ENCODE measurements around the gene KLHDC3. TPM values are rescaled to one million over a fixed set of nuclear protein-coding genes. Genes with fewer than 3 reads are reported as not detected.

The KLHDC3 gene, protein sequence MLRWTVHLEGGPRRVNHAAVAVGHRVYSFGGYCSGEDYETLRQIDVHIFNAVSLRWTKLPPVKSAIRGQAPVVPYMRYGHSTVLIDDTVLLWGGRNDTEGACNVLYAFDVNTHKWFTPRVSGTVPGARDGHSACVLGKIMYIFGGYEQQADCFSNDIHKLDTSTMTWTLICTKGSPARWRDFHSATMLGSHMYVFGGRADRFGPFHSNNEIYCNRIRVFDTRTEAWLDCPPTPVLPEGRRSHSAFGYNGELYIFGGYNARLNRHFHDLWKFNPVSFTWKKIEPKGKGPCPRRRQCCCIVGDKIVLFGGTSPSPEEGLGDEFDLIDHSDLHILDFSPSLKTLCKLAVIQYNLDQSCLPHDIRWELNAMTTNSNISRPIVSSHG
- 58.9 and 59.6 TPM in 2 replicates for total RNA-seq

GRCh38 chr6:43013843-43014433, at the start of gene KLHDC3, which contains the start of gene MEA1:
Gene KLHDC3 (plus strand): TSS chr6:43014249. CDS start chr6:43017193, 2,944 bp downstream.
Gene MEA1 (minus strand): TSS chr6:43013946. CDS start chr6:43013813, 133 bp downstream.

DNA sequence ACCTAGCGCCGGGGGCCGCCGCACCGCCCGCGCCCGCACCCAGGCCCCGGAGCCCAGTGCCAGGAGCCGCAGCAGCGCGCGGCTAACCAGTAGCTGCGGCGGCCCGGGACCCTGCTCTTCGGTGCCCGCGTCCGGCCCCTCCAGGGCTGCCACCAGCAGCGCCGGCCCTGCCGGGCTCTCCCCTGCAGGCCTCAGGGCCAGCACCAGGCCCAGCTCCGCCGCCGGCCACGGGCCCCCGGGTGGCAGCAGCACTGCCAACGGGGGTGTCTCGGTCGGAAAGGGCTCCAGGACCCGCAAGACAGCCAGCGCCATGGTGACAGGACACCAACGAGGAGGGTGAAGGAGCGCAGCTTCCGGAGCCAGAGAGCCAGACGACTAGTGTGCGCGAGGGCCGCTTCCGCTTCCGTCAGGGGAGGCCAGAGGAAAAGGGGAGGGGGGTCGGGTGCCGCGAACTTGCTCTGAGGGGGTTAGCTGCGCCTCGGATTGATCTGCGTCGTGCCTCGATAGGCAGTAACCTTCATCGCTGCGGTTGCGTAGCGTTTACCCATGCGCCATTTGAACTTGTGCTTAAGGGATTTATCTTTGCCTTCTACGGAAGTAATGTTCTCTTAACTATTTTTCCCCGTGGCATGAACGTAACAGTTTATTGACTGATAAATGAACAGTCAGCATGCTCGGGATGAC, 35.1 kb upstream of the KLHDC3 start, which contains the start of gene PEX6:
TSS of gene PEX6 (minus strand) at position 343 of the 684 bp plus-strand sequence. CDS start at position 312, 31 bp downstream.

GRCh38 chr6:42984001-42984923, 29.8 kb upstream of the KLHDC3 start, which contains the start of gene PPP2R5D:
Gene PPP2R5D (plus strand): TSS chr6:42984570. CDS start chr6:42984678, 108 bp downstream.

GRCh38 chr6:43021270-43022047, 7.4 kb downstream of the KLHDC3 start, which contains the start of gene RRP36:
Gene RRP36 (plus strand): TSS chr6:43021623. CDS start chr6:43021655, 32 bp downstream.

DNA sequence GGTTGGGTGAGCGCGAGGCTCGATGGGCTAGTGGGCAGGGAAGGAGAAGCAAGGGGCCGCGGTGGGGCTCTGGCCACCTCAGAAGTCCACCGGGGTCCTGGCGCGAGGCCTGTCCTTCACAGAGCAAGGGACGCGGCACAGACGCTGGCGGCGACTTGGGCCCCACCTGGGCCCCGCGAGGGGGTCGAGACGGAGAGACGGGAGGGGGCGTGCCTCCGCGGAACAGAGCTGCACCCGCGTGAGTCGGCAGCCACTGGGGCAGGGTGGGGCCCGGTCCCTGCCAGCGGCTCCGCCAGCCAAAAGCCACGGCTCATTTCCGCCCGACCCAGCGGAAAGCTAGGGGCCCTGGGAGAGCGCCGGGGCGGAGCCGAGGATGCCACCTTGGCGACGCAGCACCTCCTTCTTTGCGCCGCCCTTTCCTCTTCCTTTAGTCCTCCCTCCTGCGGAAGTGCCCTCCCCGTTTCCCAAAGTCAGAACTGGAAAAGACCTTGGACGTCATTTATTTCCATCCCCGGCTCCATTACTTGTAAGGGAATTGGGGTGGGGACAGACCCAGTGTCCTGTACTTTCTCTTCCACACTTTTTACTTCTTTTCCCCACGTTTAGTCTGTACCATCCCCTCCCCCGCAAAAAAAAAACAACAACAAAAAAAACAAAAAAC, 39.6 kb downstream of the KLHDC3 start, which contains the start of gene CUL7:
TSS of gene CUL7 (minus strand) at position 307 of the 661 bp plus-strand sequence. CDS start 1,063 bp downstream, outside the sequence.

DNA sequence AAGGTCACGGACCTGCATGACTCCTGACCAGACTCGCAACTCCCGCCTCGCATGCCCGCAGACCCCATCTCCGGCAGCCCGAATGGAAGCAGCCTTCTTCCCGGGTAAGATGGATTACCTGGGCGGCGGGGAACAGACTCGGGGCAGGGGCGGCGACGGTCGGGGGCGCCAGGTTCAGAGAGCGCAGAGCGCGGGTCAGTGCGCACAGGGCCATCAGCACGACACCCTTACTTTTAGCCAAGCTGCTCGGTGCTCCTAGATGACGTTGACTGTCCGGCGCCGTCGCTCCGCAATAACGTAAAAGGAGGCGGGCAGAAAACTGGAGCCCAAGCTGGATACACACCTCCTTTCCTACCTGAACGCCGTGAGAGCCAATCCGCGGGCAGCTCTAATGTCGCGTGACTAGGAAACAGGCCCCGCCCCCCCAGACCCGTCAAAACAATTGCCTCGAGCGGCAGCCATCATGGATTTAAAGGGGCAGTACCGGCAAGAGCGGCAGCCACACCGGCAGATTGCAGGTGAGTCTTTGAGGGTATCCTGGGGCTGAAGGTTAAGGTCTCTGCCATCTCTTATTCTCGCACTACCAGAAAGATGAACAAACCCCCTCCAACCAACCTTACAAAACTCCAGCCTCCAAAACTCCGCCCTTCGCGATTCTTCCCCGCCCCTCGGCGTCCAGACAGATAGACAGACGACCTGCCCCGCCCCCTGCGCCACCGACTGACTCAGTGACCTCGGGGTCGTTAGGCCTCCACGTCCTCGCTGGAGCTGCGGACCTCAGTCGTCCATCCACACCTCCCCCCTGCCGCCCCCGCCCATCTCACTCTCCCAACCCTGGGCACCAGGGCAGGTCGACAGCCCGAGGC, 45.4 kb downstream of the KLHDC3 start, which contains the start of the genes KLC4 and MRPL2:
TSS of gene KLC4 (plus strand) at position 464 of the 866 bp plus-strand sequence. CDS start 1,705 bp downstream, outside the sequence.
TSS of gene MRPL2 (minus strand) at position 267 of the 866 bp plus-strand sequence. CDS start at position 214, 53 bp downstream.

Other genes with a start within 250 kb of the KLHDC3 start
- 14.1 and 15.2 TPM in 2 replicates for gene BICRAL, start 232.2 kb upstream of the KLHDC3 start, total RNA-seq
- gene RPL7L1, start 134.6 kb upstream of the KLHDC3 start, total RNA-seq, result 120 and 123 TPM in 2 replicates
- gene PTCRA, start 98.2 kb upstream of the KLHDC3 start, total RNA-seq, result not detected in 2 replicates
- 23.7 and 27.3 TPM in 2 replicates for gene CNPY3, start 84.8 kb upstream of the KLHDC3 start, total RNA-seq
- 0.11 TPM in 1 of 2 replicates, not detected in the other for gene GNMT, start 53.5 kb upstream of the KLHDC3 start, total RNA-seq
- gene PEX6, start 35.1 kb upstream of the KLHDC3 start, total RNA-seq, result 21.4 and 34.2 TPM in 2 replicates
- gene PPP2R5D, start 29.7 kb upstream of the KLHDC3 start, total RNA-seq, result 40.2 and 42.3 TPM in 2 replicates
- gene MEA1, start 303 bp upstream of the KLHDC3 start, total RNA-seq, result 48.7 and 58.7 TPM in 2 replicates
- 80.0 and 84.3 TPM in 2 replicates for gene RRP36, start 7.4 kb downstream of the KLHDC3 start, total RNA-seq
- gene CUL7, start 39.6 kb downstream of the KLHDC3 start, total RNA-seq, result 35.0 and 44.1 TPM in 2 replicates
- 16.2 and 19.1 TPM in 2 replicates for gene MRPL2, start 45.2 kb downstream of the KLHDC3 start, total RNA-seq
- gene KLC4, start 45.4 kb downstream of the KLHDC3 start, total RNA-seq, result 11.2 and 14.3 TPM in 2 replicates
- gene PTK7, start 62.1 kb downstream of the KLHDC3 start, total RNA-seq, result 28.3 and 51.5 TPM in 2 replicates
- 11.9 and 14.3 TPM in 2 replicates for gene SRF, start 157.0 kb downstream of the KLHDC3 start, total RNA-seq
- gene CUL9, start 167.9 kb downstream of the KLHDC3 start, total RNA-seq, result 23.8 and 28.0 TPM in 2 replicates
- gene DNPH1, start 215.2 kb downstream of the KLHDC3 start, total RNA-seq, result 37.6 and 40.1 TPM in 2 replicates
- gene TTBK1, start 229.2 kb downstream of the KLHDC3 start, total RNA-seq, result under 0.01 TPM in 2 replicates